ENCODE measurements around the gene GTF2F1. TPM values are rescaled to one million over a fixed set of nuclear protein-coding genes. Genes with fewer than 3 reads are reported as not detected.

The GTF2F1 gene
- total and polyA plus RNA-seq, 9 of the 15 experiments (the other 6 are each of a cell fraction or from before 2014, with no cell fraction given): 4.7 to 75.4 (median 68.4) TPM

DNA sequence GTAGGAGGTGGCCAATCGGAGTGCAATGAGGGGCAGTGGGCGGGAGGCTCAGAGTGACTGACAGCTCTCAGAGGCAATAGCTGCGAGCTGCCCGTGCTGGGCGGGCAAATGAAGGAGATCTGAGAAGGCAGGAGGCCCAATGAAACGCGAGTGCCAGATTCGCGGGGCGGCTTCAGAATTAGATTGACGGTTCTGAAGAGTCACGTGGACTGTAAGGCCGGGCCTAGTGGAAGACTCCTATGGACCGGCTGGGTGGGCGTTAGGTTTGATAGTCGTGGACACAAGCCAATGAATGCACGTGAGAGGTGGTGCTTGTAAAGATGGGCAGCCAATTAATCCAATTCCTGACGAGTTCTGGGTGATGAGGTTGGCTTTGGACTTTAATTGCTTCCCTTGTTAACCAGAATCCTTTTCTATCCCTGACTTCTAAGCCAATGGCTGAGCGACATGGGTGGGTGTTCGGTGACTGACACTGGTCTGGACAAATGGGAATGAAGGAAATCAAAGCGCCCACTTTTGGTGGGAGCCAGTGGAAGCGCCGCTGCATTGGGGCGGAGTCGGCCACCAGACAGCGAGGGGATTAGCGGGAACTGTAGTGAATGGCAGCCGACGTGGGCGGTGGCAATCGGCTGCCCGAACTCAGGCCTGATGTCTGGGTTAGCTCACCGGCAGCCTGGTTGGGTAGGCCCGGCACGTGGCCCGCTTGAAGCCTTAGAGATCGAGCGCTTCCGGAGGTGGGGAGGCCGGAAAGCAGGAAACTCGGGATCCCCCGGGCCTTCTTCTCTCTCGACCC lies 32.2 kb upstream of the GTF2F1 start (continued):
- no peak for TF ChIP-seq GATAD2B (IDR thresholded peaks at IDR 0.05; ENCODE audit: borderline replicate concordance)
- TF ChIP-seq ZSCAN29 (IDR thresholded peaks at IDR 0.05): no peak
- TF ChIP-seq, protein P1, sequence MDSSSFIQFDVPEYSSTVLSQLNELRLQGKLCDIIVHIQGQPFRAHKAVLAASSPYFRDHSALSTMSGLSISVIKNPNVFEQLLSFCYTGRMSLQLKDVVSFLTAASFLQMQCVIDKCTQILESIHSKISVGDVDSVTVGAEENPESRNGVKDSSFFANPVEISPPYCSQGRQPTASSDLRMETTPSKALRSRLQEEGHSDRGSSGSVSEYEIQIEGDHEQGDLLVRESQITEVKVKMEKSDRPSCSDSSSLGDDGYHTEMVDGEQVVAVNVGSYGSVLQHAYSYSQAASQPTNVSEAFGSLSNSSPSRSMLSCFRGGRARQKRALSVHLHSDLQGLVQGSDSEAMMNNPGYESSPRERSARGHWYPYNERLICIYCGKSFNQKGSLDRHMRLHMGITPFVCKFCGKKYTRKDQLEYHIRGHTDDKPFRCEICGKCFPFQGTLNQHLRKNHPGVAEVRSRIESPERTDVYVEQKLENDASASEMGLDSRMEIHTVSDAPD (CRISPR knock-in tag; IDR thresholded peaks at IDR 0.05): peak; percentile 28; the same call in 1 of the 2 replicates
- TF ChIP-seq FUS (optimal IDR thresholded peaks at IDR 0.05; ENCODE audit: low read depth, low read length): no peak
- no peak for TF ChIP-seq RAD21 (CRISPR knock-in tag; conservative IDR thresholded peaks at IDR 0.05 in 1 of 2, IDR thresholded peaks at IDR 0.05 in 1 of 2)
- TF ChIP-seq, protein P2, sequence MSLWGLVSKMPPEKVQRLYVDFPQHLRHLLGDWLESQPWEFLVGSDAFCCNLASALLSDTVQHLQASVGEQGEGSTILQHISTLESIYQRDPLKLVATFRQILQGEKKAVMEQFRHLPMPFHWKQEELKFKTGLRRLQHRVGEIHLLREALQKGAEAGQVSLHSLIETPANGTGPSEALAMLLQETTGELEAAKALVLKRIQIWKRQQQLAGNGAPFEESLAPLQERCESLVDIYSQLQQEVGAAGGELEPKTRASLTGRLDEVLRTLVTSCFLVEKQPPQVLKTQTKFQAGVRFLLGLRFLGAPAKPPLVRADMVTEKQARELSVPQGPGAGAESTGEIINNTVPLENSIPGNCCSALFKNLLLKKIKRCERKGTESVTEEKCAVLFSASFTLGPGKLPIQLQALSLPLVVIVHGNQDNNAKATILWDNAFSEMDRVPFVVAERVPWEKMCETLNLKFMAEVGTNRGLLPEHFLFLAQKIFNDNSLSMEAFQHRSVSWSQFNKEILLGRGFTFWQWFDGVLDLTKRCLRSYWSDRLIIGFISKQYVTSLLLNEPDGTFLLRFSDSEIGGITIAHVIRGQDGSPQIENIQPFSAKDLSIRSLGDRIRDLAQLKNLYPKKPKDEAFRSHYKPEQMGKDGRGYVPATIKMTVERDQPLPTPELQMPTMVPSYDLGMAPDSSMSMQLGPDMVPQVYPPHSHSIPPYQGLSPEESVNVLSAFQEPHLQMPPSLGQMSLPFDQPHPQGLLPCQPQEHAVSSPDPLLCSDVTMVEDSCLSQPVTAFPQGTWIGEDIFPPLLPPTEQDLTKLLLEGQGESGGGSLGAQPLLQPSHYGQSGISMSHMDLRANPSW (CRISPR knock-in tag; IDR thresholded peaks at IDR 0.05): 0 out of 2 replicates have a peak, but pooled peaks have one; percentile 47
- peak; percentile 74 for TF ChIP-seq CXXC5 (CRISPR knock-in tag; IDR thresholded peaks at IDR 0.05)
- no peak for TF ChIP-seq ZNF24 (IDR thresholded peaks at IDR 0.05)
- no peak for TF ChIP-seq MCM7 (IDR thresholded peaks at IDR 0.05)
- TF ChIP-seq LEF1 (IDR thresholded peaks at IDR 0.05): peak; percentile 92
- TF ChIP-seq, protein P3, sequence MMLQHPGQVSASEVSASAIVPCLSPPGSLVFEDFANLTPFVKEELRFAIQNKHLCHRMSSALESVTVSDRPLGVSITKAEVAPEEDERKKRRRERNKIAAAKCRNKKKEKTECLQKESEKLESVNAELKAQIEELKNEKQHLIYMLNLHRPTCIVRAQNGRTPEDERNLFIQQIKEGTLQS (IDR thresholded peaks at IDR 0.05): no peak
- TF ChIP-seq, protein P3 (CRISPR knock-in tag; conservative IDR thresholded peaks at IDR 0.05): peak; percentile 95
- TF ChIP-seq MBD2 (IDR thresholded peaks at IDR 0.05; ENCODE audit: borderline replicate concordance, low read depth): peak; percentile 99
- TF ChIP-seq PCBP2 (IDR thresholded peaks at IDR 0.05; ENCODE audit: low read depth, low read length, poor library complexity, severe bottlenecking): no peak
- TF ChIP-seq NFIX (CRISPR knock-in tag; IDR thresholded peaks at IDR 0.05; ENCODE audit: low read depth): no peak
- no peak for TF ChIP-seq POLR2B (IDR thresholded peaks at IDR 0.05; ENCODE audit: low read depth, partially characterized antibody)
- TF ChIP-seq CBFA2T2 (conservative IDR thresholded peaks at IDR 0.05): peak; percentile 71
- peak; percentile 92; the same call in 1 of the 2 replicates for TF ChIP-seq MTA3 (IDR thresholded peaks at IDR 0.05; ENCODE audit: borderline replicate concordance)
- TF ChIP-seq ZNF778 (CRISPR knock-in tag; IDR thresholded peaks at IDR 0.05): no peak
- TF ChIP-seq KAT8 (IDR thresholded peaks at IDR 0.05; ENCODE audit: low read depth): no peak
- no peak for TF ChIP-seq ZNF785 (CRISPR knock-in tag; IDR thresholded peaks at IDR 0.05)

Data from K562 (cell line).